Fibroblast of the aortic adventitia (primary cell): ENCODE results near the gene BEAN1. TPM values are rescaled to one million over a fixed set of nuclear protein-coding genes. Genes with fewer than 3 reads are reported as not detected.
A peak's percentile ranks its signal among the peaks of the same experiment; 100 is the strongest.

Source experiments
- DNase-seq: peaks from one replicate; pipeline ENCODE4 v3.0.0-alpha.2; 2010; ENCODE audit warnings: low read depth
- H3K4me3 ChIP-seq: 2 replicates; pipeline ENCODE4 v1.5.1; 2011; ENCODE audit warnings: low read depth, mild to moderate bottlenecking, control low read depth, low read length, moderate library complexity
- CTCF ChIP-seq: IDR thresholded peaks from 2 replicates; pipeline ENCODE4 v1.5.1; 2011; ENCODE audit warnings: mild to moderate bottlenecking, low read length, control low read depth, inconsistent platforms; ENCODE audit not compliant: insufficient read depth
- total RNA-seq: library from RNA; depleted of rRNA; stranded (reverse); fragments of >200 nt; gene quantifications from 2 replicates; pipeline ENCODE4 v1.2.3, GENCODE V29; 2012; ENCODE audit warnings: low replicate concordance

The BEAN1 gene
- total RNA-seq, 1 donor = 0.09 TPM

- no peak for DNase-seq
- no peak overlapping the region for H3K4me3 ChIP-seq
- no peak for TF ChIP-seq CTCF
These were observed 981 bp downstream of the BEAN1 start for GRCh38 chr16:66427871-66428681.

- no peak for TF ChIP-seq CTCF
- DNase-seq = no peak
- H3K4me3 ChIP-seq = no peak overlapping the region
These were observed 1.7 kb downstream of the BEAN1 start for GRCh38 chr16:66428682-66429251.

- DNase-seq = no peak
- H3K4me3 ChIP-seq = no peak overlapping the region
- peak; percentile 18 for TF ChIP-seq CTCF
These were observed 2.3 kb downstream of the BEAN1 start for GRCh38 chr16:66429290-66429962.

GRCh38 chr16:66430214-66430613, 3.1 kb downstream of the BEAN1 start:
- no peak for TF ChIP-seq CTCF
- no peak overlapping the region for H3K4me3 ChIP-seq
- no peak for DNase-seq

GRCh38 chr16:66431760-66432159, 4.7 kb downstream of the BEAN1 start:
- no peak for TF ChIP-seq CTCF
- no peak overlapping the region for H3K4me3 ChIP-seq
- DNase-seq = no peak

GRCh38 chr16:66432429-66432828, 5.3 kb downstream of the BEAN1 start:
- TF ChIP-seq CTCF = no peak

More at GRCh38 chr16:66432429-66432828, 5.3 kb downstream of the BEAN1 start:
- no peak overlapping the region for H3K4me3 ChIP-seq
- DNase-seq = no peak
